ENCODE measurements around the gene ASPSCR1. TPM values are rescaled to one million over a fixed set of nuclear protein-coding genes. Genes with fewer than 3 reads are reported as not detected.
A peak's percentile ranks its signal among the peaks of the same experiment; 100 is the strongest.

Gene ASPSCR1
- total and polyA plus RNA-seq, 2 of the 13 experiments (the other 11 are each of a cell fraction or from before 2014, with no cell fraction given), result 274 to 314 TPM

DNA sequence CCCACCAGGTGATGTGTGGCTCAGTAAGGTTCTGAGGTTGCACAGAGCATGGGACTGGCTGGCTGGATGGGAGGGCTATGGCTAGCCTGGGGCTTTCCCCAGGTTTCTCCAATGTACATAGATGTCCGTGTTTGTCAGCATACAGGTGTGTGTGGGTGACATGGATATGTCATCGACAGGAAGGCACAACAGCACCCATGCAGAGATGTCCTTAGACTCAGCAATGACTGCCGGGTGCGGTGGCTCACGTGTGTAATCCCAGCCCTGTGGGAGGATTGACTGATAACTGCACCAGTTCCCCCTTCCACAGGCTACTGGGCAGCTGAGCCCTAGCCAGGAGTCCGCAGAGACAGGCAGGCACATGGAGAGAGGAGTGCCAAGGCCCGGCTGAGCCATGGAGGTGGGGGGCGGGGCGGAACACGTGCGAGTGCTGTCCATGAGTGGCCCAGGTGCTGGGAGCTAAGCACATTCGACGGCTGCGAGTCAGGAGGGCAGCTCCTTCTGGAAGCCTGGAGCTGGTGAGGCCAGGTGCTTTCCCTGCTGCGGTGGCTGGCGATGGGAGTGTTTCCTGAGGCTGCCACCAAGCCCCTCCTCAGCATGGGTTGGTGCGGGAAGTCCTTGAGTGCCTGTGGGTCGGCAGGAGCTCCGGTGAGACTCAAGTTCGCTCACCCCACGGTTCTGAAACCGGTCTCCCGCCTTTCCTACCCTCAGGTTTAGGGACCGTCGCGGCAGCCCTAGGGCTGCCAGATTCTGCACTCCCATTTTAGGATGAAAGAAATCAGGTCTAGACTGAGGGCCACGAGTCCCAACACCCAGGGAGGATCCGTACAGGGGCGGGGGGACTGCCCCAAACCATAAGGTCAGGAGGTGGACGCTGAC lies 858 bp upstream of the ASPSCR1 start (continued):
- 0 out of 2 replicates have a peak, but pooled peaks have one; percentile 17 for TF ChIP-seq SIX4 (CRISPR knock-in tag; IDR thresholded peaks at IDR 0.05)
- peak; percentile 20; the same call in 1 of the 2 replicates for TF ChIP-seq ZNF749 (CRISPR knock-in tag; IDR thresholded peaks at IDR 0.05; ENCODE audit: borderline replicate concordance)
- TF ChIP-seq ZNF430 (CRISPR knock-in tag; IDR thresholded peaks at IDR 0.05), result 0 out of 2 replicates have a peak, but pooled peaks have one; percentile 41
- 0 out of 2 replicates have a peak, but pooled peaks have one; percentile 28 for TF ChIP-seq YEATS2 (CRISPR knock-in tag; IDR thresholded peaks at IDR 0.05; ENCODE audit: borderline replicate concordance)
- peak; percentile 99 for TF ChIP-seq AGO2 (optimal IDR thresholded peaks at IDR 0.05; ENCODE audit: low read depth, low read length)
- TF ChIP-seq NFKB2 (CRISPR knock-in tag; IDR thresholded peaks at IDR 0.05; ENCODE audit: borderline replicate concordance), result peak; percentile 87
- TF ChIP-seq, protein P1, sequence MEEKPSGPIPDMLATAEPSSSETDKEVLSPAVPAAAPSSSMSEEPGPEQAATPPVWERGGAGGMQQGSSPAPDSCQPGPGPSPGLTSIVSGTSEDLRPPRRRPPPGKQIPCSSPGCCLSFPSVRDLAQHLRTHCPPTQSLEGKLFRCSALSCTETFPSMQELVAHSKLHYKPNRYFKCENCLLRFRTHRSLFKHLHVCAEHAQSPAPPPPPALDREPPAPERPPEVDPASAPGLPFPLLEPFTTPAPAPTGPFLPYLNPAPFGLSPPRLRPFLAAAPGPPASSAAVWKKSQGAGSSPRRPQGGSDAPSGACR (CRISPR knock-in tag; IDR thresholded peaks at IDR 0.05), result peak; percentile 96
- peak; percentile 39; the same call in 1 of the 2 replicates for TF ChIP-seq RXRA (CRISPR knock-in tag; IDR thresholded peaks at IDR 0.05)
- TF ChIP-seq ZNF891 (CRISPR knock-in tag; IDR thresholded peaks at IDR 0.05), result 0 out of 2 replicates have a peak, but pooled peaks have one; percentile 24
- TF ChIP-seq, protein P2, sequence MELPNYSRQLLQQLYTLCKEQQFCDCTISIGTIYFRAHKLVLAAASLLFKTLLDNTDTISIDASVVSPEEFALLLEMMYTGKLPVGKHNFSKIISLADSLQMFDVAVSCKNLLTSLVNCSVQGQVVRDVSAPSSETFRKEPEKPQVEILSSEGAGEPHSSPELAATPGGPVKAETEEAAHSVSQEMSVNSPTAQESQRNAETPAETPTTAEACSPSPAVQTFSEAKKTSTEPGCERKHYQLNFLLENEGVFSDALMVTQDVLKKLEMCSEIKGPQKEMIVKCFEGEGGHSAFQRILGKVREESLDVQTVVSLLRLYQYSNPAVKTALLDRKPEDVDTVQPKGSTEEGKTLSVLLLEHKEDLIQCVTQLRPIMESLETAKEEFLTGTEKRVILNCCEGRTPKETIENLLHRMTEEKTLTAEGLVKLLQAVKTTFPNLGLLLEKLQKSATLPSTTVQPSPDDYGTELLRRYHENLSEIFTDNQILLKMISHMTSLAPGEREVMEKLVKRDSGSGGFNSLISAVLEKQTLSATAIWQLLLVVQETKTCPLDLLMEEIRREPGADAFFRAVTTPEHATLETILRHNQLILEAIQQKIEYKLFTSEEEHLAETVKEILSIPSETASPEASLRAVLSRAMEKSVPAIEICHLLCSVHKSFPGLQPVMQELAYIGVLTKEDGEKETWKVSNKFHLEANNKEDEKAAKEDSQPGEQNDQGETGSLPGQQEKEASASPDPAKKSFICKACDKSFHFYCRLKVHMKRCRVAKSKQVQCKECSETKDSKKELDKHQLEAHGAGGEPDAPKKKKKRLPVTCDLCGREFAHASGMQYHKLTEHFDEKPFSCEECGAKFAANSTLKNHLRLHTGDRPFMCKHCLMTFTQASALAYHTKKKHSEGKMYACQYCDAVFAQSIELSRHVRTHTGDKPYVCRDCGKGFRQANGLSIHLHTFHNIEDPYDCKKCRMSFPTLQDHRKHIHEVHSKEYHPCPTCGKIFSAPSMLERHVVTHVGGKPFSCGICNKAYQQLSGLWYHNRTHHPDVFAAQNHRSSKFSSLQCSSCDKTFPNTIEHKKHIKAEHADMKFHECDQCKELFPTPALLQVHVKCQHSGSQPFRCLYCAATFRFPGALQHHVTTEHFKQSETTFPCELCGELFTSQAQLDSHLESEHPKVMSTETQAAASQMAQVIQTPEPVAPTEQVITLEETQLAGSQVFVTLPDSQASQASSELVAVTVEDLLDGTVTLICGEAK (IDR thresholded peaks at IDR 0.05), result no peak
- TF ChIP-seq, protein P2 (CRISPR knock-in tag; IDR thresholded peaks at IDR 0.05), result no peak
- 0 out of 2 replicates have a peak, but pooled peaks have one; percentile 16 for TF ChIP-seq ZNF678 (CRISPR knock-in tag; IDR thresholded peaks at IDR 0.05)
- TF ChIP-seq, protein P3, sequence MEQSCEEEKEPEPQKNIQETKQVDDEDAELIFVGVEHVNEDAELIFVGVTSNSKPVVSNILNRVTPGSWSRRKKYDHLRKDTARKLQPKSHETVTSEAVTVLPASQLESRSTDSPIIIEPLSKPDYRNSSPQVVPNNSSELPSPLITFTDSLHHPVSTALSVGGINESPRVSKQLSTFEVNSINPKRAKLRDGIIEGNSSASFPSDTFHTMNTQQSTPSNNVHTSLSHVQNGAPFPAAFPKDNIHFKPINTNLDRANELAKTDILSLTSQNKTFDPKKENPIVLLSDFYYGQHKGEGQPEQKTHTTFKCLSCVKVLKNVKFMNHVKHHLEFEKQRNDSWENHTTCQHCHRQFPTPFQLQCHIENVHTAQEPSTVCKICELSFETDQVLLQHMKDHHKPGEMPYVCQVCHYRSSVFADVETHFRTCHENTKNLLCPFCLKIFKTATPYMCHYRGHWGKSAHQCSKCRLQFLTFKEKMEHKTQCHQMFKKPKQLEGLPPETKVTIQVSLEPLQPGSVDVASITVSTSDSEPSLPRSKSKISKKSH (CRISPR knock-in tag; IDR thresholded peaks at IDR 0.05; ENCODE audit: borderline replicate concordance), result 0 out of 2 replicates have a peak, but pooled peaks have one; percentile 59
- TF ChIP-seq U2AF1 (optimal IDR thresholded peaks at IDR 0.05; ENCODE audit: low read depth, low read length), result peak; percentile 8
- TF ChIP-seq ZFP37 (CRISPR knock-in tag; IDR thresholded peaks at IDR 0.05; ENCODE audit: borderline replicate concordance), result peak; percentile 52; the same call in 1 of the 2 replicates
- no peak for TF ChIP-seq PCBP1 (IDR thresholded peaks at IDR 0.05; ENCODE audit: borderline replicate concordance, low read depth, low read length)
- TF ChIP-seq ZNF24 (IDR thresholded peaks at IDR 0.05), result no peak
- TF ChIP-seq ISX (CRISPR knock-in tag; conservative IDR thresholded peaks at IDR 0.05), result no peak
